ENCODE results near the gene HEY2.

GRCh38 chr6:125793863-125794262 lies 44.4 kb downstream of the HEY2 start:
- TF ChIP-seq HDGF (IDR thresholded peaks at IDR 0.05; ENCODE audit: borderline replicate concordance): no peak
- TF ChIP-seq BHLHE40 (IDR thresholded peaks at IDR 0.05; ENCODE audit: borderline replicate concordance): no peak
- no peak for TF ChIP-seq FOXK2 (IDR thresholded peaks at IDR 0.05)
- no peak for TF ChIP-seq TARDBP (IDR thresholded peaks at IDR 0.05)
- TF ChIP-seq FOXM1 (IDR thresholded peaks at IDR 0.05; ENCODE audit: borderline replicate concordance): no peak
- TF ChIP-seq PKNOX1 (IDR thresholded peaks at IDR 0.05): no peak
- no peak for TF ChIP-seq SP1 (IDR thresholded peaks at IDR 0.05)
- TF ChIP-seq L3MBTL2 (conservative IDR thresholded peaks at IDR 0.05): no peak
- TF ChIP-seq FOXA1 (IDR thresholded peaks at IDR 0.05): no peak
- no peak for TF ChIP-seq SUZ12 (IDR thresholded peaks at IDR 0.05)
